ENCODE results near the gene U2SURP. TPM values are rescaled to one million over a fixed set of nuclear protein-coding genes. Genes with fewer than 3 reads are reported as not detected.

The U2SURP gene
- total RNA-seq, 1 experiment from 2014 or later: 125 TPM

GRCh38 chr3:143066033-143066432, 64.7 kb downstream of the U2SURP start:
- no peaks in the 10 kb centered on the region for H3K9me3 ChIP-seq
- TF ChIP-seq CTCF (IDR thresholded peaks at IDR 0.05; ENCODE audit: insufficient read depth in 1 of 2, low read depth in 1 of 2, low read length in 1 of 2, severe bottlenecking in 1 of 2, unreplicated experiment in 1 of 2): no peak
- Mint-ChIP-seq H3K4me3 (ENCODE audit: unreplicated experiment) (no peak overlapping the region), H3K27ac (ENCODE audit: unreplicated experiment) (no peak overlapping the region), H3K4me1 (ENCODE audit: low read depth, unreplicated experiment) (no peaks in the 10 kb centered on the region), H3K9me3 (ENCODE audit: unreplicated experiment) (no peaks in the 10 kb centered on the region), H3K36me3 (ENCODE audit: insufficient read depth, unreplicated experiment) (peaks cover 5% of the 10 kb centered on the region), H3K27me3 (ENCODE audit: insufficient read depth, unreplicated experiment) (no peaks in the 10 kb centered on the region)
- DNase-seq: no peak
- H3K4me3 ChIP-seq (ENCODE audit: low read depth, low read length): no peak overlapping the region
- ChIA-PET POLR2A (no interaction called here), CTCF (no interaction called here)
- BruUV-seq (replicated peaks): no TSS peak
- H3K4me1 ChIP-seq: no peaks in the 10 kb centered on the region
- peaks cover 2% of the 10 kb centered on the region; the same call in 1 of the 2 replicates for H3K36me3 ChIP-seq (ENCODE audit: control insufficient read depth, insufficient read depth, low read length)
- intact Hi-C loops (cut with micrococcal nuclease; ENCODE audit: unreplicated experiment): no loop called here
- H3K27me3 ChIP-seq (replicated peaks; ENCODE audit: control insufficient read depth, insufficient read depth, low read length): no peaks in the 10 kb centered on the region

- CTCF ChIA-PET: interaction anchor here (0.6 kb wide), 1 partner anchor 252 kb away, joined by 3 read pairs; no protein-coding TSS in a partner anchor
- no peak overlapping the region for H3K27ac Mint-ChIP-seq (ENCODE audit: unreplicated experiment)
- Histone ChIP-seq H3K4me3 (ENCODE audit: low read depth, low read length) (no peak overlapping the region), H3K4me1 (no peaks in the 10 kb centered on the region), H3K9me3 (no peaks in the 10 kb centered on the region), H3K27me3 (replicated peaks; ENCODE audit: control insufficient read depth, insufficient read depth, low read length) (no peaks in the 10 kb centered on the region), H3K36me3 (ENCODE audit: control insufficient read depth, insufficient read depth, low read length) (peaks cover 2% of the 10 kb centered on the region; the same call in 1 of the 2 replicates)
- BruUV-seq (replicated peaks): no TSS peak
- peaks cover 4% of the 10 kb centered on the region for H3K4me1 Mint-ChIP-seq (ENCODE audit: low read depth, unreplicated experiment)
- H3K9me3 Mint-ChIP-seq (ENCODE audit: unreplicated experiment): no peaks in the 10 kb centered on the region
- DNase-seq: no peak
- H3K27me3 Mint-ChIP-seq (ENCODE audit: insufficient read depth, unreplicated experiment): no peaks in the 10 kb centered on the region
- no peak for TF ChIP-seq CTCF (IDR thresholded peaks at IDR 0.05; ENCODE audit: insufficient read depth in 1 of 2, low read depth in 1 of 2, low read length in 1 of 2, severe bottlenecking in 1 of 2, unreplicated experiment in 1 of 2)
- H3K36me3 Mint-ChIP-seq (ENCODE audit: insufficient read depth, unreplicated experiment): no peaks in the 10 kb centered on the region
- POLR2A ChIA-PET: no interaction called here
- intact Hi-C loops (cut with micrococcal nuclease; ENCODE audit: unreplicated experiment): no loop called here
- H3K4me3 Mint-ChIP-seq (ENCODE audit: unreplicated experiment): no peak overlapping the region
Observed at GRCh38 chr3:143067201-143067600, 65.8 kb downstream of the U2SURP start.

GRCh38 chr3:143068059-143068458, 66.7 kb downstream of the U2SURP start:
- H3K9me3 ChIP-seq: no peaks in the 10 kb centered on the region
- intact Hi-C loops (cut with micrococcal nuclease; ENCODE audit: unreplicated experiment): no loop called here
- DNase-seq: no peak
- no peak overlapping the region for H3K27ac Mint-ChIP-seq (ENCODE audit: unreplicated experiment)
- no peak for TF ChIP-seq CTCF (IDR thresholded peaks at IDR 0.05; ENCODE audit: insufficient read depth in 1 of 2, low read depth in 1 of 2, low read length in 1 of 2, severe bottlenecking in 1 of 2, unreplicated experiment in 1 of 2)
- no peaks in the 10 kb centered on the region for H3K36me3 ChIP-seq (ENCODE audit: control insufficient read depth, insufficient read depth, low read length)
- H3K36me3 Mint-ChIP-seq (ENCODE audit: insufficient read depth, unreplicated experiment): no peaks in the 10 kb centered on the region
- no peak overlapping the region for H3K4me3 ChIP-seq (ENCODE audit: low read depth, low read length)
- H3K9me3 Mint-ChIP-seq (ENCODE audit: unreplicated experiment): no peaks in the 10 kb centered on the region
- no peaks in the 10 kb centered on the region for H3K27me3 Mint-ChIP-seq (ENCODE audit: insufficient read depth, unreplicated experiment)
- no peak overlapping the region for H3K4me3 Mint-ChIP-seq (ENCODE audit: unreplicated experiment)
- POLR2A ChIA-PET: no interaction called here
- no peaks in the 10 kb centered on the region for H3K4me1 ChIP-seq
- H3K4me1 Mint-ChIP-seq (ENCODE audit: low read depth, unreplicated experiment): peaks cover 6% of the 10 kb centered on the region
- BruUV-seq (replicated peaks): no TSS peak
- CTCF ChIA-PET: interaction anchor here (0.6 kb wide), 1 partner anchor 252 kb away, joined by 3 read pairs; no protein-coding TSS in a partner anchor
- no peaks in the 10 kb centered on the region for H3K27me3 ChIP-seq (replicated peaks; ENCODE audit: control insufficient read depth, insufficient read depth, low read length)

Data from Caco-2 (cell line).